SU-DHL-6 (cell line): ENCODE results near the gene OXTR.

Source experiments
- H2AFZ ChIP-seq: fragments of 200-600 bp; sonication (generic); 2 replicates; pipeline ENCODE4 v1.6.1; 2014; ENCODE audit warnings: low read depth, mild to moderate bottlenecking, moderate library complexity, mixed read lengths, antibody characterized with exemption, low read length; ENCODE audit not compliant: severe bottlenecking
- H3F3A ChIP-seq: fragments of 200-600 bp; shearing (Covaris generic); 2 replicates; pipeline ENCODE4 v1.6.0; 2016; ENCODE audit warnings: antibody characterized with exemption, mild to moderate bottlenecking; ENCODE audit not compliant: insufficient read depth
- H3K27ac ChIP-seq: fragments of 200-600 bp; sonication (generic); 2 replicates; pipeline ENCODE4 v1.5.1; 2016; ENCODE audit warnings: low read depth, mild to moderate bottlenecking, low read length, moderate library complexity, mixed read lengths
- H3K27me3 ChIP-seq: fragments of 200-600 bp; sonication (generic), shearing (Covaris generic); 2 replicates; pipeline ENCODE4 v1.6.0; 2014; ENCODE audit warnings: mild to moderate bottlenecking, low read length
- H3K36me3 ChIP-seq: fragments of 200-600 bp; sonication (generic); 2 replicates; pipeline ENCODE4 v1.6.1; 2014; ENCODE audit warnings: mild to moderate bottlenecking, low read length, mixed read lengths
- H3K4me2 ChIP-seq: fragments of 300-600, 200-600 bp; shearing (Covaris generic), sonication (generic); 2 replicates; pipeline ENCODE4 v1.6.0; 2014; ENCODE audit warnings: low read length, low read depth, mild to moderate bottlenecking; ENCODE audit not compliant: poor library complexity, severe bottlenecking
- H3K4me3 ChIP-seq: fragments of 200-600 bp; sonication (generic); 2 replicates; pipeline ENCODE4 v1.5.1; 2014; ENCODE audit warnings: antibody characterized with exemption, low read length, mild to moderate bottlenecking, mixed read lengths; ENCODE audit not compliant: insufficient read depth, poor library complexity, severe bottlenecking
- H3K79me2 ChIP-seq: fragments of 200-600 bp; sonication (generic); 2 replicates; pipeline ENCODE4 v1.6.1; 2014; ENCODE audit warnings: mild to moderate bottlenecking, low read length, moderate library complexity; ENCODE audit not compliant: insufficient read depth
- H3K9ac ChIP-seq: fragments of 200-600 bp; sonication (generic); 2 replicates; pipeline ENCODE4 v1.7.0; 2014; ENCODE audit warnings: mild to moderate bottlenecking, low read length
- H3K9me2 ChIP-seq: fragments of 200-600 bp; sonication (generic); replicated peaks from 2 replicates; pipeline ENCODE4 v1.6.1; 2014; ENCODE audit warnings: low read length; ENCODE audit not compliant: insufficient read depth
- H3K9me3 ChIP-seq: fragments of 200-600 bp; sonication (generic); 2 replicates; pipeline ENCODE4 v1.6.1; 2014; ENCODE audit warnings: low read length, mixed read lengths; ENCODE audit not compliant: insufficient read depth
- H4K20me1 ChIP-seq: fragments of 200-600 bp; sonication (generic); 2 replicates; pipeline ENCODE4 v1.6.1; 2014; ENCODE audit warnings: low read depth, mild to moderate bottlenecking, antibody characterized with exemption, low read length, moderate library complexity, mixed read lengths
- CTCF ChIP-seq: fragments of 200-600 bp; sonication (generic); IDR thresholded peaks from one replicate; pipeline ENCODE4 v1.5.1; 2017; ENCODE audit warnings: antibody characterized with exemption, mild to moderate bottlenecking, low read length, moderate library complexity; ENCODE audit not compliant: insufficient read depth, poor library complexity, severe bottlenecking
- EZH2phosphoT487 ChIP-seq: fragments of 200-600 bp; sonication (generic), shearing (Covaris generic); conservative IDR thresholded peaks from 2 replicates; pipeline ENCODE4 v1.6.1; 2018; ENCODE audit warnings: mild to moderate bottlenecking, antibody characterized with exemption, low read length, moderate library complexity, mixed read lengths

Gene OXTR

GRCh38 chr3:8733332-8734094 lies 35.9 kb downstream of the OXTR start, which contains the start of gene CAV3:
Gene CAV3, plus strand, starts transcription at chr3:8733802. Its CDS starts 75 bp downstream, at chr3:8733877.
- H3K9me2 ChIP-seq: no peaks in the 10 kb centered on the region
- no peak within 1 kb of the TSS for H3K4me2 ChIP-seq
- H3K36me3 ChIP-seq: no peaks in the 10 kb centered on the region

GRCh38 chr3:8732413-8732812 lies 37.0 kb downstream of the OXTR start:
- Histone ChIP-seq H3K27me3 (no peaks in the 10 kb centered on the region), H3K9me3 (no peaks in the 10 kb centered on the region), H3K4me3 (no peak overlapping the region), H2AFZ (no peak overlapping the region), H4K20me1 (no peaks in the 10 kb centered on the region), H3K9ac (no peak overlapping the region), H3K4me2 (no peak overlapping the region), H3F3A (no peaks in the 10 kb centered on the region), H3K9me2 (no peaks in the 10 kb centered on the region), H3K36me3 (no peaks in the 10 kb centered on the region), H3K27ac (no peak overlapping the region), H3K79me2 (no peaks in the 10 kb centered on the region)
- TF ChIP-seq EZH2phosphoT487 (no peak), CTCF (no peak)

More at GRCh38 chr3:8733332-8734094, 35.9 kb downstream of the OXTR start, which contains the start of gene CAV3:
- no peak for TF ChIP-seq CTCF
- TF ChIP-seq EZH2phosphoT487: no peak
- H3K4me3 ChIP-seq: no peak within 1 kb of the TSS
- no peaks in the 10 kb centered on the region for H4K20me1 ChIP-seq
- no peaks in the 10 kb centered on the region for H3K9me3 ChIP-seq
- no peaks in the 10 kb centered on the region for H3K27me3 ChIP-seq
- no peaks in the 10 kb centered on the region for H3K79me2 ChIP-seq
- no peaks in the 10 kb centered on the region for H3F3A ChIP-seq
- H2AFZ ChIP-seq: no peak within 1 kb of the TSS
- no peak within 1 kb of the TSS for H3K27ac ChIP-seq
- H3K9ac ChIP-seq: no peak within 1 kb of the TSS

GRCh38 chr3:8730656-8731055 lies 38.8 kb downstream of the OXTR start:
- no peak overlapping the region for H3K9ac ChIP-seq
- H3K4me3 ChIP-seq: no peak overlapping the region
- H3F3A ChIP-seq: no peaks in the 10 kb centered on the region
- H3K79me2 ChIP-seq: no peaks in the 10 kb centered on the region
- H3K27me3 ChIP-seq: no peaks in the 10 kb centered on the region
- no peaks in the 10 kb centered on the region for H3K9me2 ChIP-seq
- TF ChIP-seq EZH2phosphoT487 (no peak), CTCF (no peak)
- H2AFZ ChIP-seq: no peak overlapping the region
- no peak overlapping the region for H3K4me2 ChIP-seq
- H3K9me3 ChIP-seq: no peaks in the 10 kb centered on the region
- H3K36me3 ChIP-seq: no peaks in the 10 kb centered on the region
- H4K20me1 ChIP-seq: no peaks in the 10 kb centered on the region
- H3K27ac ChIP-seq: no peak overlapping the region
